BE2C (cell line): Measurements from ENCODE around the gene FILIP1.

Source experiments
- DNase-seq: peaks from one replicate; pipeline ENCODE4 v3.0.0-alpha.2; 2020
- H3K27me3 ChIP-seq: fragments of 250-450 bp; sonication (Bioruptor Pico); 2 replicates; pipeline ENCODE4 v1.5.1; 2020; ENCODE audit warnings: mild to moderate bottlenecking
- H3K36me3 ChIP-seq: fragments of 250-450 bp; sonication (Bioruptor Pico); 2 replicates; pipeline ENCODE4 v1.5.1; 2020; ENCODE audit warnings: mild to moderate bottlenecking
- H3K4me1 ChIP-seq: fragments of 250-450 bp; sonication (Bioruptor Pico); 2 replicates; pipeline ENCODE4 v1.5.1; 2020
- H3K4me3 ChIP-seq: 2 replicates; pipeline ENCODE4 v1.5.1; 2011; ENCODE audit warnings: low read depth, low read length
- H3K9me3 ChIP-seq: fragments of 250-450 bp; sonication (Bioruptor Pico); 2 replicates; pipeline ENCODE4 v1.5.1; 2020
- TF ChIP-seq, protein P1 (sequence below): IDR thresholded peaks from 2 replicates; pipeline ENCODE4 v1.5.1; 2012; ENCODE audit warnings: mild to moderate bottlenecking, low read depth, low read length

FILIP1 gene

GRCh38 chr6:75379536-75379935, 114.1 kb downstream of the FILIP1 start:
- H3K4me3 ChIP-seq = no peak overlapping the region
- no peaks in the 10 kb centered on the region for H3K9me3 ChIP-seq
- peaks cover 24% of the 10 kb centered on the region for H3K4me1 ChIP-seq
- TF ChIP-seq, protein P1, sequence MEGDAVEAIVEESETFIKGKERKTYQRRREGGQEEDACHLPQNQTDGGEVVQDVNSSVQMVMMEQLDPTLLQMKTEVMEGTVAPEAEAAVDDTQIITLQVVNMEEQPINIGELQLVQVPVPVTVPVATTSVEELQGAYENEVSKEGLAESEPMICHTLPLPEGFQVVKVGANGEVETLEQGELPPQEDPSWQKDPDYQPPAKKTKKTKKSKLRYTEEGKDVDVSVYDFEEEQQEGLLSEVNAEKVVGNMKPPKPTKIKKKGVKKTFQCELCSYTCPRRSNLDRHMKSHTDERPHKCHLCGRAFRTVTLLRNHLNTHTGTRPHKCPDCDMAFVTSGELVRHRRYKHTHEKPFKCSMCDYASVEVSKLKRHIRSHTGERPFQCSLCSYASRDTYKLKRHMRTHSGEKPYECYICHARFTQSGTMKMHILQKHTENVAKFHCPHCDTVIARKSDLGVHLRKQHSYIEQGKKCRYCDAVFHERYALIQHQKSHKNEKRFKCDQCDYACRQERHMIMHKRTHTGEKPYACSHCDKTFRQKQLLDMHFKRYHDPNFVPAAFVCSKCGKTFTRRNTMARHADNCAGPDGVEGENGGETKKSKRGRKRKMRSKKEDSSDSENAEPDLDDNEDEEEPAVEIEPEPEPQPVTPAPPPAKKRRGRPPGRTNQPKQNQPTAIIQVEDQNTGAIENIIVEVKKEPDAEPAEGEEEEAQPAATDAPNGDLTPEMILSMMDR = no peak
- H3K36me3 ChIP-seq = no peaks in the 10 kb centered on the region
- H3K27me3 ChIP-seq = no peaks in the 10 kb centered on the region
- no peak for DNase-seq

- Histone ChIP-seq H3K36me3 (no peaks in the 10 kb centered on the region), H3K4me3 (no peak overlapping the region), H3K9me3 (no peaks in the 10 kb centered on the region), H3K27me3 (no peaks in the 10 kb centered on the region), H3K4me1 (peaks cover 15% of the 10 kb centered on the region)
- TF ChIP-seq, protein P1 = no peak
- no peak for DNase-seq
Measured at GRCh38 chr6:75378101-75378500, 115.5 kb downstream of the FILIP1 start.

GRCh38 chr6:75377386-75377785, 116.2 kb downstream of the FILIP1 start:
- Histone ChIP-seq H3K9me3 (no peaks in the 10 kb centered on the region), H3K27me3 (no peaks in the 10 kb centered on the region), H3K4me3 (no peak overlapping the region), H3K36me3 (no peaks in the 10 kb centered on the region), H3K4me1 (peaks cover 8% of the 10 kb centered on the region)
- DNase-seq = no peak
- TF ChIP-seq, protein P1 = no peak

DNA sequence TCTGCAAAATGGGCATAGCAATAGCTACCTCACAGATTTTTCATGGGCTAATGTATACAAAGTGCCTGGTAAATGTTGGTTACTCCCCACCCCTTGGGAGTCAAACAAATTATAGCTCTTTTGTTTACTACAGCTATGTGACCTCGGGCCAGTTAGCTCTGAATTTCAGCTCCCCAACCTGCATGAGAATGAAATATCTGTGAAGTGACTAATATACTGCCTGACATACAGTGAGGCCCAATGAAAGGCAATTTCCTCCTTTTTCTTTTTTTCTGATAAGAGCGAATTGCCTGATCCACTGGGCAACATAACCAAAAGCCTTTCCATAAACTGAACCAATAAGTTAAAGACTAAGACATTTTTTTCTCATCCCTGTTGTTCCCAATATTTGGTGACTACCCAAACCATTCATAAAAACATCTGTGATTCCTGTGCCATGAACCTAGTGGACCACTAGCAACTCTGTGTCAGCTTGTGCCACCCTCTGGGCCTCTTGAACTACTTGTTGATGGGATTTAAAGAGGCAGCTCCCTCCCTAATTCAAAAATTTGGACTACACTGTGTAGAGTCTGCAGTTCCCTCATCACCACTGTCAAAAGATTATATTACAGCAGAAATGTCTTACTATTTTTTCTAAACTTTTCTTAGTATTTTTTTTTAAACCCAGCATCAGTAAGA, 117.1 kb downstream of the FILIP1 start:
- TF ChIP-seq, protein P1 = no peak

GRCh38 chr6:75374961-75375400, 118.6 kb downstream of the FILIP1 start:
- Histone ChIP-seq H3K9me3 (no peaks in the 10 kb centered on the region), H3K27me3 (no peaks in the 10 kb centered on the region), H3K4me1 (no peaks in the 10 kb centered on the region), H3K36me3 (no peaks in the 10 kb centered on the region), H3K4me3 (no peak overlapping the region)
- TF ChIP-seq, protein P1 = no peak
- DNase-seq = no peak

More for the DNA sequence above, 117.1 kb downstream of the FILIP1 start:
- H3K9me3 ChIP-seq = no peaks in the 10 kb centered on the region
- H3K27me3 ChIP-seq = no peaks in the 10 kb centered on the region
- H3K4me3 ChIP-seq = no peak overlapping the region
- no peaks in the 10 kb centered on the region for H3K36me3 ChIP-seq
- DNase-seq = no peak
- peaks cover 2% of the 10 kb centered on the region for H3K4me1 ChIP-seq

- DNase-seq = no peak
- H3K9me3 ChIP-seq = no peaks in the 10 kb centered on the region
- H3K36me3 ChIP-seq = no peaks in the 10 kb centered on the region
- TF ChIP-seq, protein P1 = no peak
- H3K4me3 ChIP-seq = no peak overlapping the region
- H3K27me3 ChIP-seq = no peaks in the 10 kb centered on the region
- no peaks in the 10 kb centered on the region for H3K4me1 ChIP-seq
Measured at GRCh38 chr6:75372884-75373283, 120.7 kb downstream of the FILIP1 start.
